ENCODE data around the gene HMX1.
A peak's percentile ranks its signal among the peaks of the same experiment; 100 is the strongest.

Gene HMX1

DNA sequence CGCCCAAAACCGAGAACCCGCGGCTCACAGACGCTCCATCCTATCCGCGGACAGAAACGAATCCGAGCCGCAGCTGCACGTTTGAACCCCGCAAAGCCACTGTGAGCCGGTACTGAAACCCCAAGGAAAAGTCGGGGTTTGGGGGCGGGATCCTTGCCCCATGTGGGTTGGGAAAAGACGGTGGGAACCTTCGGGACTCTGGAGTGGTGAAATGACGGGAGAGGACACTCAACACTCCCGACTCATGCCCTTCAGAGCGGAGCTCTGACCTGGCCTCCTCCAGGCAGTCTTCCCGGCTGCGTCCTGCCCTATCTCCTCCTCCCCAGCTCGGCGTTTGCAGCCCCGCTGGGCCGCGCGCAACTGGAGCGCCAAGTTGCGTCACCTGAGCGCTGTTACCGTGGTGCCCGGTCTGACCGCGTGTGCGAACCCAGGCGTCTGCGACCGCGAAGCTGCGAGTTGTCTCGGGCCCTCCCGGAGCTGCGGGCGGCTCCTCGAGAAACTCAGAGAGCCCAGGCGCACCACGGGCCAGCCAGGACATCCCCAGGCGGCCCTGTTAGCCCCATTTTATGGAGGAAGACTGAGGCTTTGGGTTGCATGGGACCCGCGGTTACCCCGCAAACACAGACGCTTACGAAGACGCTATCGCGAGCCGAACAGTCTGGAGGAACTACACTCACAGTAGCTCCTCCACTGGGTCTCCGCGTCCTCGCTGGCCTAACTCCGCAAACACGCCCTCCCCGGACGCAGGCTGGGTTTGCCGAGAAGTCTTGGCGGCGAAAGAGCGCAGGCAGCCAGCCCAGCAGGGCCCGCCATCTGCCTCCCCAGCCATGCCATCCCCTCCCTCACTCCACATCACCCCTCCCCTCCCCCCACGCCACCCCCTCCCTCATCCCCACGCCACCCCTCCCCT, 20.3 kb upstream of the HMX1 start:
- TF ChIP-seq ZFX (IDR thresholded peaks at IDR 0.05; ENCODE audit: borderline replicate concordance): no peak
- TF ChIP-seq, protein P1, sequence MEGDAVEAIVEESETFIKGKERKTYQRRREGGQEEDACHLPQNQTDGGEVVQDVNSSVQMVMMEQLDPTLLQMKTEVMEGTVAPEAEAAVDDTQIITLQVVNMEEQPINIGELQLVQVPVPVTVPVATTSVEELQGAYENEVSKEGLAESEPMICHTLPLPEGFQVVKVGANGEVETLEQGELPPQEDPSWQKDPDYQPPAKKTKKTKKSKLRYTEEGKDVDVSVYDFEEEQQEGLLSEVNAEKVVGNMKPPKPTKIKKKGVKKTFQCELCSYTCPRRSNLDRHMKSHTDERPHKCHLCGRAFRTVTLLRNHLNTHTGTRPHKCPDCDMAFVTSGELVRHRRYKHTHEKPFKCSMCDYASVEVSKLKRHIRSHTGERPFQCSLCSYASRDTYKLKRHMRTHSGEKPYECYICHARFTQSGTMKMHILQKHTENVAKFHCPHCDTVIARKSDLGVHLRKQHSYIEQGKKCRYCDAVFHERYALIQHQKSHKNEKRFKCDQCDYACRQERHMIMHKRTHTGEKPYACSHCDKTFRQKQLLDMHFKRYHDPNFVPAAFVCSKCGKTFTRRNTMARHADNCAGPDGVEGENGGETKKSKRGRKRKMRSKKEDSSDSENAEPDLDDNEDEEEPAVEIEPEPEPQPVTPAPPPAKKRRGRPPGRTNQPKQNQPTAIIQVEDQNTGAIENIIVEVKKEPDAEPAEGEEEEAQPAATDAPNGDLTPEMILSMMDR (IDR thresholded peaks at IDR 0.05): no peak
- no peak overlapping the region for H3K27ac ChIP-seq

- H3K27ac ChIP-seq: no peak overlapping the region
- TF ChIP-seq ZFX (IDR thresholded peaks at IDR 0.05; ENCODE audit: borderline replicate concordance): no peak
- TF ChIP-seq, protein P1 (IDR thresholded peaks at IDR 0.05): no peak
Measured at GRCh38 chr4:8891255-8891645, 19.6 kb upstream of the HMX1 start.

DNA sequence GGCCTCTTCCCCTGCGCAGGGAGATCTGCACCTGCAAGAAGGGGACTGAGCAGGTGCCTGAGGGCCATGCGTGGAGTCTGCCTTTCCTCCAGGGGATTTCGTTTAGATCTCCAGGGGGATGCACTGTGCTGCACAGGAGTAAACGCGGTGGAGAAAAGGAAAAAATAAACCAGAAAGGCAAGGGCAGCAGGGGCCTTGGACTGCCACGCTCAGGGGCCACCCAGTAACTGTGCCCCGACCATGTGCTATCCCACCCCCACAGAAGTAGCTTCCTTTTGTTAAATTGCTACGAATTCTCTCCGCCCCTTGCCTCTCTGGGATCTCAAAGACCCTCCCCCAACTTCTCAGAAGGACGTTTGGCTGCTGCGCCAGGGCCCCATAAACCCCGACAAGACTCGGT, 17.2 kb upstream of the HMX1 start:
- no peak for TF ChIP-seq ZFX (IDR thresholded peaks at IDR 0.05; ENCODE audit: borderline replicate concordance)
- TF ChIP-seq, protein P1 (IDR thresholded peaks at IDR 0.05): no peak
- no peak overlapping the region for H3K27ac ChIP-seq

- TF ChIP-seq ZFX (IDR thresholded peaks at IDR 0.05; ENCODE audit: borderline replicate concordance): no peak
- TF ChIP-seq, protein P1 (IDR thresholded peaks at IDR 0.05): peak; percentile 34
- no peak overlapping the region for H3K27ac ChIP-seq
Measured at GRCh38 chr4:8886612-8887406, 15.2 kb upstream of the HMX1 start.

- no peak overlapping the region for H3K27ac ChIP-seq
- TF ChIP-seq, protein P1 (IDR thresholded peaks at IDR 0.05): no peak
- TF ChIP-seq ZFX (IDR thresholded peaks at IDR 0.05; ENCODE audit: borderline replicate concordance): no peak
Measured at GRCh38 chr4:8882239-8882638, 10.6 kb upstream of the HMX1 start.

DNA sequence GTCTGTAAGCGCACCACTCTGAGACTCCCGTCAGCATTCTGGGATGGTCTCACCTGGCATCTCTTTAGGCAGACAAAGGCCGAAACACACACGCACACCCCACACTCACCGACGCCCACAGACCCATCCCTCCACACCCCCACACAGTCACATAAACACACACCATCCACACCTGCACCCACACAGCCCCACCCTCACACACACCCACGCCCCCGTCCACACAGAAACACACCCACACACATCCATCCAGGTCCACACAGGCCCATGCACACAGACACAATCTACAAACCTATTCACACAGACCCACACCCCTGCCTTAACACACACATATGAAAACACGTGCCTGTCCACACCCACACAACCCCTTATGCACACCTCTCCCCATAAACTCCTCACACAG, 9.2 kb upstream of the HMX1 start:
- H3K27ac ChIP-seq: no peak overlapping the region
- no peak for TF ChIP-seq ZFX (IDR thresholded peaks at IDR 0.05; ENCODE audit: borderline replicate concordance)
- TF ChIP-seq, protein P1 (IDR thresholded peaks at IDR 0.05): no peak

GRCh38 chr4:8879574-8879973, 7.9 kb upstream of the HMX1 start:
- no peak overlapping the region for H3K27ac ChIP-seq
- no peak for TF ChIP-seq ZFX (IDR thresholded peaks at IDR 0.05; ENCODE audit: borderline replicate concordance)
- TF ChIP-seq, protein P1 (IDR thresholded peaks at IDR 0.05): no peak

Data from 22Rv1 (cell line).